Hematopoietic multipotent progenitor cell treated with erythropoietin and hydrocortisone succinate and interleukin-3 and kit ligand, for 17 days (in vitro differentiated cells): ENCODE data around the gene FBXL14.

Source experiments
- DNase-seq: peaks from one replicate; pipeline ENCODE4 v3.0.0-alpha.2; 2015; ENCODE audit warnings: low spot score

The FBXL14 gene, protein sequence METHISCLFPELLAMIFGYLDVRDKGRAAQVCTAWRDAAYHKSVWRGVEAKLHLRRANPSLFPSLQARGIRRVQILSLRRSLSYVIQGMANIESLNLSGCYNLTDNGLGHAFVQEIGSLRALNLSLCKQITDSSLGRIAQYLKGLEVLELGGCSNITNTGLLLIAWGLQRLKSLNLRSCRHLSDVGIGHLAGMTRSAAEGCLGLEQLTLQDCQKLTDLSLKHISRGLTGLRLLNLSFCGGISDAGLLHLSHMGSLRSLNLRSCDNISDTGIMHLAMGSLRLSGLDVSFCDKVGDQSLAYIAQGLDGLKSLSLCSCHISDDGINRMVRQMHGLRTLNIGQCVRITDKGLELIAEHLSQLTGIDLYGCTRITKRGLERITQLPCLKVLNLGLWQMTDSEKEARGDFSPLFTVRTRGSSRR

GRCh38 chr12:1594261-1595025 is at the start of gene FBXL14:
TSS of gene FBXL14 (minus strand) at chr12:1594581. CDS start at chr12:1594066, 515 bp downstream.
- DNase-seq = peak; percentile 55

- no peak for DNase-seq
Observed at GRCh38 chr12:1643905-1644533, 49.6 kb upstream of the FBXL14 start.

DNA sequence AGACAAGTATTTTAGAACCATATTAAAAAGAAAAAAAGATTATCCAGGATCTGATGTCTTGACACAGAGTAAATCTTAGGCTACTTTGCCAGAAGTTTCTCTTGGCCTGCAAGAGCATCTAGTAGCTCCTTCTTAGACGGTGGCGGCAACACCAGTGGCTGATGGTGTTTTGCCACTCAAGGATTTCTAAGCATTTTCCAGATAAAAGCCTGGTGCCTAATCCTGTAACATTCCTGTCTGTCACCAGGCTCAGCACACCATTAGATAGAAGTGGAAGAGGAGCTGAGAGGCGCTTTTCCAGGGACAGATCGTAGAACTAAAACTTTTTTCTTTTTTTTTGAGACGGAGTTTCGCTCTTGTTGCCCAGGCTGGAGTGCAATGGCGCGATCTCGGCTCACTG is 48.7 kb upstream of the FBXL14 start:
- no peak for DNase-seq

DNA sequence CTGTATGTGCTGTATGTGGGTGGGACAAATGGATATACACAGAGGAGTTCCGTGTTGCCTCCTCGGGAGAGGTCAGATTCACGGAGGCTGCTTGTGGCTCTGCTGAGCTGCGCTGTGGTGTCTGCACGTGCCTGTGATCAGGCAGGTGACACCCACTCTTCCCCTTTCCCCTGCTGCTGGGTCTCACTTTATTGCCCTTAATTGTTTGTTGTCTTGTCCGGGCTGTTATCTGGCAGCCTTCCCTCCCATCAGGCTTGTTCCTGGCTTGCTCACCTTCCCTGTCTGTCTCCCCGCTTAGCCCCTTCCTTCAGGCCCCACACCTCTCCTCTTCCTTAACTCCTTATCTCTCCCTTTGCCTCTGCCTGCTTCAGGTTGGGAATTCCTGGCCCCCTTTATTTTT is 48.1 kb upstream of the FBXL14 start:
- no peak for DNase-seq

GRCh38 chr12:1640328-1641234 is 46.2 kb upstream of the FBXL14 start:
- no peak for DNase-seq

DNA sequence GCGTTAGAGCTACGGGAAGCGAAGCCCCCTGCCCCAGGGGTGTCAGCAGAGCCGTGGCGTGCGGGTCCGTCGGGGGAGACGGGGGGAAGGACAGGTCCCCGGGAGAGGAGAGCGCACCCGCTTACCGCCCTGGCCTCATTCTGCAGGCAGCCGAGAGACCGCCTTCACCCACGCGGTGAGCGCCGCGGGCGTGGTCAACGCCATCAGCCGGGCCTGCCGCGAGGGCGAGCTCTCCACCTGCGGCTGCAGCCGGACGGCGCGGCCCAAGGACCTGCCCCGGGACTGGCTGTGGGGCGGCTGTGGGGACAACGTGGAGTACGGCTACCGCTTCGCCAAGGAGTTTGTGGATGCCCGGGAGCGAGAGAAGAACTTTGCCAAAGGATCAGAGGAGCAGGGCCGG is 45.2 kb upstream of the FBXL14 start:
- no peak for DNase-seq

GRCh38 chr12:1638203-1638602 is 43.8 kb upstream of the FBXL14 start:
- no peak for DNase-seq

GRCh38 chr12:1635301-1636095 is 41.1 kb upstream of the FBXL14 start:
- no peak for DNase-seq

DNA sequence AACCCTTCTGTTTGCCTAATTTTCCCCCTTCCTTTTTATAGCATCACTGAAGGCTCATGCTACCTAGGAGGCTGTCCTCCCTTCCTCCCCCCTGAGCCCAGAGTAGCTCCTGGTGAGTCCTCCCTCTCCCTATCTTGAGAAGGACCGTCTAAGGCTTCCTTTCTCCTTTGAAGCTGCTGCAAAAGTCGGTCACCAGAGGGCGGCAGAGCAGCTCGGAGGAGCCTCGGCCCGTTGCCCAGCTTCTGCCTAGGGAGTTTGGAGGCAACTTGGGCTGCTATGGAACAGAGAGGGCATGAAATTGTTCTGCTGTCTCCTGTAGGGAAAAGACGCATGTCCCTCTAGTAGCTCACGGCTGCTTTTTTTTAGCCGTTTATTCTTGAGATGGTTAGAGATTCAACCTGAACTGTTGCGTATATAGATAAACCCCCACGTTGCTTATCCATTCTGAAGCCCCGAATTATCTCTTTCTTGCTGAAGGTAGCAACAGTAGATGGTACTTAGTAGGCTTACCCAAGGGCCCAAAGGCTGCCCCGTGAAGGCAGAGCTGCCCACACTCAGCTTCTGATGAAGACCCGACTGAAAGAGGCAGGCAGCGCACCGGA is 40.3 kb upstream of the FBXL14 start:
- DNase-seq = peak; percentile 70

GRCh38 chr12:1634149-1634548 is 39.8 kb upstream of the FBXL14 start:
- DNase-seq = no peak

- no peak for DNase-seq
Observed at GRCh38 chr12:1633459-1633858, 39.1 kb upstream of the FBXL14 start.

DNA sequence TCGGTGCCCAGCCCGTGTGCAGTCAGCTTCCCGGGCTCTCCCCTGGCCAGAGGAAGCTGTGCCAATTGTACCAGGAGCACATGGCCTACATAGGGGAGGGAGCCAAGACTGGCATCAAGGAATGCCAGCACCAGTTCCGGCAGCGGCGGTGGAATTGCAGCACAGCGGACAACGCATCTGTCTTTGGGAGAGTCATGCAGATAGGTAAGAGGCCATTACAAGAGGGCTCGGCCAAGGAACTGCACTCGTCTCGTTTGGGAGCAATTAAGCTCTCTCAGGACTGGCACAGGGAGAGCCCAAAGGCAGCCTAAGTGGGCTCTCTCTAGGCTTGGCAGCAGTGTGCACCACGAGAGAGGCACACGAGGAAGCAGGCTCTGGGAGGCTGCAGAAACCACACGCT is 38.3 kb upstream of the FBXL14 start:
- no peak for DNase-seq

GRCh38 chr12:1630827-1631591 is 36.6 kb upstream of the FBXL14 start:
- DNase-seq = no peak

DNA sequence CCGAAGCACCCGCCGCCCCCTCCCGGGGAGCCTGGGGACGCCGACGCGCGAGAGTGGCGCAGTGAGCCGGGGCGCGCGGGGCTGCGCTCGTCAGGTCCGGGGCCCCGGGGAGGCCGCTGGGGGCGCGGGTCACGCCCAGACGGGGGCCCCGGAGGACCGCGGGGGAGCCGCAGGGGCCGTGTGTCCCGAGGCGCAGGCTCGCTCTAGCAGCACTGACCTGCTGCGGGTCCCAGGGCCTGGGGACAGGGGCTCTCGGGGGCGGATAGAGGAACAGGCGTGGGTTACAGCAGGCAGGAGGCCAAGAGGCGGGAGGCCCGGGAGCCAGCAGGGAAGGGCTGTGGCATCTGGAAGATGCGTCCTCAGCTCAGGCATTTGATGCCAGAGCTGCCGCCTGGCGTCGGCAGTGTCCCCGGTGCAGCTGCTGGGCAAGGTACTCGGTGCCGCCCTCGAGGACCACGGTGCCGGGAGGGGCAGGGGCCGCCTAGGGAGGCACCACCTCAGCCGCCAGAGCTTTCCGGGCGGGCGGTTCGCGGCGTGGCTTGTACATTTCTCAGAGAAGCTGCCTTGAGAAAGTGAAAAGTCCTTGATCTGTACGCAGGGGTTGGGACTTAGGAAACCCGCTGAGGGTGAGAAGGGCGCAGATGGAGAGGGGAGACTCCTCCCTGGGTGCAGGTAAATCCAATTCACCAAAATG is 35.9 kb upstream of the FBXL14 start:
- no peak for DNase-seq

DNA sequence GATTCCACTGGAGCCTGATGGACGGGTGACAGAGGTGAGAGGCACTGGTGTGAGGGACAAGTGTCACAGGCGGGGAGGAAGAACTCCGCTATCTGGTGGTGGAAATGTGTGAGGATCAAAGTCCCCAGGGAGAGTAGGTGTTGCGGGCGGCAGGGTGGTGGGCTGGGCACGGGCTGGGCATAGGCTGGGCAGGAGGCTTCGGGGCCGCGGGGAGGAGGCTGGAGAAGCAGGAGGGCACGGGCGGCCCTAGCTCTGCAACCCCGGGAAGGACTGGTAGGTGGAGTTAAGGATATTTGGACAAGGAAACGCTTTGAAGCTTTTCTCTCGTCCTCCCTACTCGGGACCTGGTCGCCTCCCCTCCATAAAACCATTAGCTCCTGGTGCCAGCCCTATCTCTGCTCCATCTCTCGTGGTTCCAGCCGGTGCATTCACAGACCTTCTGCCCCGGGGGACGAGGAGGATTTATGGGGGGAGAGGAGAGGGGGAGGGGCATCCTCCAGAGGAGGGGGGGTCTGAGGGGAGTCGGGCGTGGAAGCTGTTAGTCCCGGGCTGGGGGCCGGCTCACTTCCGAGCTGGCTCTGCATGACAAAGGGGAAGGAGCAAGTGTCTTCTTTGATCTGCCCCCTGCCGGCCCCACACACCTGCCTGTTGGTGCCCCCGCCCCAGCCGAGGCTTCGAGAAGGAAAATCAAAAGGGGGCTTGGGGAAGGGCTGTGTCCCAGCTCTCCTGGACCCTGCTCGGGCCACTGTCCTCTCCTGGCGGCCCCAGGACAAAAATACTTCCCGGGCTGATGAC is 35.2 kb upstream of the FBXL14 start:
- DNase-seq = no peak

- no peak for DNase-seq
Observed at GRCh38 chr12:1628666-1629337, 34.4 kb upstream of the FBXL14 start, which contains the start of gene WNT5B. TSS of gene WNT5B (plus strand) at chr12:1629231. CDS start at chr12:1631355, 2,124 bp downstream.

- DNase-seq = no peak
Observed at GRCh38 chr12:1622406-1622805, 28.0 kb upstream of the FBXL14 start.

GRCh38 chr12:1620092-1620491 is 25.7 kb upstream of the FBXL14 start:
- no peak for DNase-seq
